DMS79 (cell line): ENCODE data around the gene CYTH1.

ENCODE experiments used
- DNase-seq: peaks from one replicate; lab custom pipeline; 2025; lab: John Stamatoyannopoulos, UW

Gene CYTH1

GRCh38 chr17:78715000-78715771 is 66.9 kb downstream of the CYTH1 start:
- DNase-seq = no peak

- no peak for DNase-seq
These were observed 67.5 kb downstream of the CYTH1 start for GRCh38 chr17:78714534-78714933.

- DNase-seq = no peak
These were observed 70.0 kb downstream of the CYTH1 start for GRCh38 chr17:78712043-78712442.

- DNase-seq = no peak
These were observed 71.5 kb downstream of the CYTH1 start for GRCh38 chr17:78710607-78711006.

GRCh38 chr17:78709751-78710181 is 72.3 kb downstream of the CYTH1 start:
- no peak for DNase-seq

- no peak for DNase-seq
These were observed 72.9 kb downstream of the CYTH1 start for GRCh38 chr17:78709119-78709681.

GRCh38 chr17:78708510-78708973 is 73.5 kb downstream of the CYTH1 start:
- DNase-seq = peak; percentile 34

GRCh38 chr17:78707923-78708322 is 74.2 kb downstream of the CYTH1 start:
- no peak for DNase-seq

- DNase-seq = no peak
These were observed 75.1 kb downstream of the CYTH1 start for GRCh38 chr17:78707016-78707415.

GRCh38 chr17:78706271-78706915 is 75.7 kb downstream of the CYTH1 start:
- DNase-seq = no peak

- DNase-seq = no peak
These were observed 77.0 kb downstream of the CYTH1 start for GRCh38 chr17:78705071-78705470.

- DNase-seq = no peak
These were observed 77.5 kb downstream of the CYTH1 start for GRCh38 chr17:78704594-78704993.

GRCh38 chr17:78697554-78698343 is 84.3 kb downstream of the CYTH1 start:
- no peak for DNase-seq

- DNase-seq = no peak
These were observed 85.0 kb downstream of the CYTH1 start for GRCh38 chr17:78697122-78697521.

- no peak for DNase-seq
These were observed 85.8 kb downstream of the CYTH1 start for GRCh38 chr17:78696016-78696982.

- DNase-seq = no peak
These were observed 87.1 kb downstream of the CYTH1 start for GRCh38 chr17:78694805-78695531.

- DNase-seq = no peak
These were observed 88.6 kb downstream of the CYTH1 start for GRCh38 chr17:78693346-78694083.

- DNase-seq = no peak
These were observed 89.5 kb downstream of the CYTH1 start for GRCh38 chr17:78692460-78693010.

GRCh38 chr17:78689029-78689428 is 93.0 kb downstream of the CYTH1 start:
- no peak for DNase-seq
